ENCODE measurements around the gene ORAI1.

DNA sequence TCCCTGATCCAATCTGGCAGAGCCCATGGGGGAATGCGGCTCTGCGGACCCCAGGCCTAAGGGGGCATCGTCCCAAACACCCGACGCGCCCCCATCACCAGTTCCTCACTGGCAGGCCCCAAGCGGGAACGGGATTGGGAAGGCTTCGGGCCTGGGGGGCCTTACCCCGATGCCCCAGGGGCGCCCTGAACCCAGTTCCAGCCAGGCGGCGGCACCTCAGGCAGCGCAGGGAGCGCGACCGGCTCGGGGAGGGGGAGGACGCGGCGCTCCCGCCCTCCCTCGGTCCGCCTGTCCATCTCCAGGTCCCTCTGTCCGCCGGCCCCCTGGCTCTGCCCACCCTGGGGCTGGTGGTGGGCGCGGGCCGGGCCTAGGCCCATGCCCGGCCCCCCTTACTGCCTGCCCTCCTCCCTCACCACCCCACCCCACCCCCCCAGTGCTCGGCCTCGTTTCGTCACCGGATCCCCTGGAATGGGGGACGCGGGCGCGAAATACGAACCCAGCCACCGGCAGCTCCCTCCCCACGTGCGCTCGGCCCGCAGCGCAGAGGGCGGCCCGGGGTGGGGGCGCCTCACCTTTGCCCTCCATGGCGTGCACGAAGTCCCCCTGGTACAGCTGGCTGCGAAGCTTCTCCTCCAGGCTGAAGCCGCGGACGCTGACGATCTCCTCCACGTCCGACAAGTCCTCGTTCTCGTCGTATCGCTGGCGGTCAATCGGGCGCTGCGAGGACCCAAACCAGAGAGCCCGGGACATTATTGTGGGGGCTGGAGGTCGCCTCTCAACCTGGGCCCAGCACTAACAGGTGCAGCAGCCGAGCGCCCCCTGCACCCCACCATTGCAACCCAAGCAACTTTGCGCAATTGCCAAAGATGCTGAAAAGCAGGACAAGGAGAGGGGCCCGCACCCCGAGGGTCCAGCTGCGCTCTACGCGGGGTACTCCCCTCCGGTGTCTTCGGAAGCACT is 47.8 kb upstream of the ORAI1 start:
- TF ChIP-seq POLR2A (IDR thresholded peaks at IDR 0.05) = no peak
- TF ChIP-seq, protein P1, sequence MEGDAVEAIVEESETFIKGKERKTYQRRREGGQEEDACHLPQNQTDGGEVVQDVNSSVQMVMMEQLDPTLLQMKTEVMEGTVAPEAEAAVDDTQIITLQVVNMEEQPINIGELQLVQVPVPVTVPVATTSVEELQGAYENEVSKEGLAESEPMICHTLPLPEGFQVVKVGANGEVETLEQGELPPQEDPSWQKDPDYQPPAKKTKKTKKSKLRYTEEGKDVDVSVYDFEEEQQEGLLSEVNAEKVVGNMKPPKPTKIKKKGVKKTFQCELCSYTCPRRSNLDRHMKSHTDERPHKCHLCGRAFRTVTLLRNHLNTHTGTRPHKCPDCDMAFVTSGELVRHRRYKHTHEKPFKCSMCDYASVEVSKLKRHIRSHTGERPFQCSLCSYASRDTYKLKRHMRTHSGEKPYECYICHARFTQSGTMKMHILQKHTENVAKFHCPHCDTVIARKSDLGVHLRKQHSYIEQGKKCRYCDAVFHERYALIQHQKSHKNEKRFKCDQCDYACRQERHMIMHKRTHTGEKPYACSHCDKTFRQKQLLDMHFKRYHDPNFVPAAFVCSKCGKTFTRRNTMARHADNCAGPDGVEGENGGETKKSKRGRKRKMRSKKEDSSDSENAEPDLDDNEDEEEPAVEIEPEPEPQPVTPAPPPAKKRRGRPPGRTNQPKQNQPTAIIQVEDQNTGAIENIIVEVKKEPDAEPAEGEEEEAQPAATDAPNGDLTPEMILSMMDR (IDR thresholded peaks at IDR 0.05) = no peak
